ENCODE data around the gene SIN3A.

Gene SIN3A

GRCh38 chr15:75367406-75367912 is 84.0 kb downstream of the SIN3A start:
- H3K4me3 ChIP-seq (ENCODE audit: low read length), result peak overlapping the region; percentile 81
- no peak for DNase-seq (ENCODE audit: low read depth)
- TF ChIP-seq CTCF (IDR thresholded peaks at IDR 0.05; ENCODE audit: insufficient read depth, low read depth, low read length, missing control alignments), result no peak

GRCh38 chr15:75367006-75367405 is 84.5 kb downstream of the SIN3A start:
- H3K4me3 ChIP-seq (ENCODE audit: low read length), result no peak overlapping the region
- DNase-seq (ENCODE audit: low read depth), result no peak
- TF ChIP-seq CTCF (IDR thresholded peaks at IDR 0.05; ENCODE audit: insufficient read depth, low read depth, low read length, missing control alignments), result no peak

- no peak overlapping the region for H3K4me3 ChIP-seq (ENCODE audit: low read length)
- TF ChIP-seq CTCF (IDR thresholded peaks at IDR 0.05; ENCODE audit: insufficient read depth, low read depth, low read length, missing control alignments), result no peak
- DNase-seq (ENCODE audit: low read depth), result no peak
Observed at GRCh38 chr15:75366163-75366562, 85.3 kb downstream of the SIN3A start.

GRCh38 chr15:75364881-75365280 is 86.6 kb downstream of the SIN3A start:
- TF ChIP-seq CTCF (IDR thresholded peaks at IDR 0.05; ENCODE audit: insufficient read depth, low read depth, low read length, missing control alignments), result no peak
- no peak overlapping the region for H3K4me3 ChIP-seq (ENCODE audit: low read length)
- no peak for DNase-seq (ENCODE audit: low read depth)

GRCh38 chr15:75363786-75364185 is 87.7 kb downstream of the SIN3A start:
- no peak for DNase-seq (ENCODE audit: low read depth)
- H3K4me3 ChIP-seq (ENCODE audit: low read length), result no peak overlapping the region
- no peak for TF ChIP-seq CTCF (IDR thresholded peaks at IDR 0.05; ENCODE audit: insufficient read depth, low read depth, low read length, missing control alignments)

GRCh38 chr15:75362642-75363249 is 88.7 kb downstream of the SIN3A start:
- no peak overlapping the region for H3K4me3 ChIP-seq (ENCODE audit: low read length)
- no peak for DNase-seq (ENCODE audit: low read depth)
- TF ChIP-seq CTCF (IDR thresholded peaks at IDR 0.05; ENCODE audit: insufficient read depth, low read depth, low read length, missing control alignments), result no peak
